ENCODE measurements around the gene ACLY. TPM values are rescaled to one million over a fixed set of nuclear protein-coding genes. Genes with fewer than 3 reads are reported as not detected.
"Not testable (repeated sequence)": the region's sequence is repeated elsewhere in the genome, so short reads cannot be mapped to it uniquely, and the experiment has no call there.

ACLY gene
- total and polyA plus RNA-seq, 11 donors, result 8.3 to 55.5 (median 34.7) TPM

GRCh38 chr17:41882756-41883155, 36.0 kb downstream of the ACLY start:
- no peak for TF ChIP-seq CTCF (IDR thresholded peaks at IDR 0.05)
- TF ChIP-seq POLR2A (IDR thresholded peaks at IDR 0.05), result no peak
- H3K4me3 ChIP-seq, result no peak overlapping the region
- DNase-seq (no peak), ATAC-seq (no peak)
- no peaks in the 10 kb centered on the region for H3K4me1 ChIP-seq
- WGBS, 4 donors, result 87 to 94% (median 92%) methylated on average over 6 of the region's 6 CpGs
- intact Hi-C loops (cut with DNase I), result loop anchor here in 3 of 10 donors (5.0 to 10.0 kb wide), 4 partner anchors 58 to 148 kb away; partner anchors contain the start of genes FKBP10 (in 1 of the 3), HAP1 (in 1 of the 3) and P3H4 (in 1 of the 3)
- no peak overlapping the region for H3K27ac ChIP-seq
- H3K9me3 ChIP-seq, result no peaks in the 10 kb centered on the region
- peaks cover 12 to 99% (median 90%) of the 10 kb centered on the region in 9 donors for H3K36me3 ChIP-seq
- no peaks in the 10 kb centered on the region for H3K27me3 ChIP-seq

GRCh38 chr17:41880130-41880529, 38.6 kb downstream of the ACLY start:
- Histone ChIP-seq H3K36me3 (peaks cover 2 to 89% (median 77%) of the 10 kb centered on the region in 9 donors), H3K4me1 (no peaks in the 10 kb centered on the region), H3K27me3 (no peaks in the 10 kb centered on the region), H3K4me3 (no peak overlapping the region), H3K9me3 (no peaks in the 10 kb centered on the region), H3K27ac (no peak overlapping the region)
- TF ChIP-seq POLR2A (IDR thresholded peaks at IDR 0.05) (no peak), CTCF (IDR thresholded peaks at IDR 0.05) (no peak)
- intact Hi-C loops (cut with DNase I), result loop anchor here in 3 of 10 donors (5.0 to 10.0 kb wide), 4 partner anchors 55 to 145 kb away; partner anchors contain the start of genes FKBP10 (in 1 of the 3), HAP1 (in 1 of the 3) and P3H4 (in 1 of the 3)
- DNase-seq, result no peak
- WGBS, 4 donors, result 89 to 92% (median 90%) methylated on average over 4 of the region's 4 CpGs
- no peak for ATAC-seq

- H3K4me3 ChIP-seq; DNase-seq; H3K27ac ChIP-seq; H3K9me3 ChIP-seq; intact Hi-C loops (cut with DNase I); ATAC-seq; H3K27me3 ChIP-seq; H3K4me1 ChIP-seq: not testable (repeated sequence)
- WGBS, 4 donors, result 95 to 99% (median 97%) methylated on average over 9 of the region's 9 CpGs
- peaks cover 0 to 90% (median 81%) of the 10 kb centered on the region in 9 donors for H3K36me3 ChIP-seq
Observed at GRCh38 chr17:41874293-41874670, 44.5 kb downstream of the ACLY start.

GRCh38 chr17:41873559-41874292, 45.0 kb downstream of the ACLY start:
- intact Hi-C loops (cut with DNase I), result no loop called here
- H3K9me3 ChIP-seq, result no peaks in the 10 kb centered on the region
- 96 to 99% (median 97%) methylated on average over 10 of the region's 10 CpGs for WGBS, 4 donors
- ATAC-seq, result no peak
- H3K27me3 ChIP-seq, result no peaks in the 10 kb centered on the region
- H3K4me3 ChIP-seq, result no peak overlapping the region
- no peak for DNase-seq
- H3K36me3 ChIP-seq, result peaks cover 0 to 90% (median 82%) of the 10 kb centered on the region in 9 donors
- no peaks in the 10 kb centered on the region for H3K4me1 ChIP-seq
- no peak overlapping the region for H3K27ac ChIP-seq
- TF ChIP-seq CTCF (IDR thresholded peaks at IDR 0.05) (no peak), POLR2A (IDR thresholded peaks at IDR 0.05) (no peak)

All from heart left ventricle (tissue), 16 donors.